ENCODE results near the gene DNAI4. TPM values are rescaled to one million over a fixed set of nuclear protein-coding genes. Genes with fewer than 3 reads are reported as not detected.

DNAI4 gene
- total and polyA plus RNA-seq, 11 donors = 0.72 to 18.9 (median 8.8) TPM

DNA sequence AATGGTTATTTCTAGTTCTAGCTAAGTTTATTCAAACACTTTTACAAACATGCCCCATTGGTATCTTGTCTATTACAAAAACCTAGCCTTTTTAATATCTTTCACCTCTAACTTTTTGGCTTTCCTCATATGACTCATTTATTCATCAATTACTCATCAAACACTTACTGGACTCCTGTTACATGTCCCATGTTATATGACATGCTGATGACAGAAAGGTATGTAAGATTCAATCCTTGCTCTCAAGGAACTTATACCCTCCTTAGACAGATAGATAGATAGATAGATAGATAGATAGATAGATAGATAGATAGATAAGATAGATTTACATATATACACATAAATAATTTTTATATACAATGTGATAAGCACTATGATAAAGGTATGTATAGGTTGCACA, 89.7 kb downstream of the DNAI4 start:
- intact Hi-C loops (cut with DNase I) = no loop called here
- no peak overlapping the region for H3K4me3 ChIP-seq
- no peak for ATAC-seq
- H3K9me3 ChIP-seq = no peaks in the 10 kb centered on the region
- H3K4me1 ChIP-seq = no peaks in the 10 kb centered on the region
- peaks cover 0 to 6% (median 0%) of the 10 kb centered on the region in 9 donors for H3K36me3 ChIP-seq
- no peak for DNase-seq
- H3K27ac ChIP-seq = no peak overlapping the region
- TF ChIP-seq POLR2A (IDR thresholded peaks at IDR 0.05) (no peak), CTCF (IDR thresholded peaks at IDR 0.05) (no peak)
- no peaks in the 10 kb centered on the region for H3K27me3 ChIP-seq

DNA sequence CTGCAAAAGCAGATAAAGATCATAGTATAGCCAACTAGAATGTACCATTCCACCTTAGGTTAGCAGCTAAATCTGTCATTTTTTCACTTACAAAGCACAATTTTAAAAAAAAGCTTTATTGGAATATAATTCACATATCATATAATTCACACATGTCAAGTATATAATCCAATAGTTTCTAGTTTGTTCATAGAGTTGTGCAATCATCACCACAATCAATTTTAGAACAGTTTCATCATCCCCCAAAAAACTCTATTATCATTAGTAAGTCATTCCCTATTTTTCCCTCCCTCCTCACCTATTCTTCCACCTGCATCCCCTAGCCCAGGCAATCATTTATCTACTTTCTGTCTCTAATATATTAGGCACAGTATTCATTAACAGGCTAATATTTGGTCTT, 91.5 kb downstream of the DNAI4 start:
- H3K4me1 ChIP-seq = no peaks in the 10 kb centered on the region
- no peak for ATAC-seq
- H3K27me3 ChIP-seq = no peaks in the 10 kb centered on the region
- no peak for DNase-seq
- H3K27ac ChIP-seq = no peak overlapping the region
- H3K4me3 ChIP-seq = no peak overlapping the region
- no peak for TF ChIP-seq CTCF (IDR thresholded peaks at IDR 0.05)
- TF ChIP-seq POLR2A (IDR thresholded peaks at IDR 0.05) = no peak
- intact Hi-C loops (cut with DNase I) = no loop called here
- H3K9me3 ChIP-seq = peaks cover 0 to 4% (median 0%) of the 10 kb centered on the region in 12 donors
- H3K36me3 ChIP-seq = peaks cover 0 to 6% (median 0%) of the 10 kb centered on the region in 9 donors

DNA sequence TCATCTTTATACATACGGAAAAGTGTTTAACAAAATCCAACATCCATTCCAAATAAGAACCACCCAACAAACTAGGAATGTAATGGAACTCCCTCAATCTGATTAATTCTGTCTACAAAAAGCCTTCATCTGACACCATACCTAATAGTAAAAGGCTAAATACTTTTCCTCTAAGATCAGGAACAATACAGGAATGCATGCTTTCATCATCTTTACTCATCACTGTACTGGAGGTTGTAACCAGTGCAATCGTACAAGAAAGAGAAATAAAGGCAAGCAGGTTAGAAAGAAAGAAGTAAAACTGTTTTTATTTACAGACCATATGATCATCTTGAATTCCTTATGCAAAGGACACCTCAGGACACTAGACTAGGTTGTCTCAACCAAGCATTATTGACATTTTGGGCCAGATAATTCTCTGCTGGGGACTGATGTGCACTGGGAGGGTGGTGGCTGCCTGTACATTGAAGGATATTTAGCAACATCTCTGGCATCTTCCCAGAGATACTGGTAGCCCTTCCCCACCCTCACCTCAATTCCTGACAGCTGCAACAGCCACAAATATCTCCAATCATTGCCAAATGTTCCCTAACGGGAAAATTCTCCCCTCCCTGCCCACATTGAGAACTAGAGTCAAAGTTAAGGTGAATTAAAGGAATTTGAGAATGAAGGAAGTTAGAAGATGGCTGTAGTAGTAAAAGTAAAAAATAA, 93.0 kb downstream of the DNAI4 start:
- ATAC-seq = no peak
- WGBS, 4 donors = 76 to 83% (median 79%) methylated on average over 3 of the region's 3 CpGs
- peaks cover 0 to 6% (median 0%) of the 10 kb centered on the region in 9 donors for H3K36me3 ChIP-seq
- H3K4me1 ChIP-seq = no peaks in the 10 kb centered on the region
- no peak overlapping the region for H3K4me3 ChIP-seq
- intact Hi-C loops (cut with DNase I) = no loop called here
- H3K9me3 ChIP-seq = peaks cover 0 to 4% (median 0%) of the 10 kb centered on the region in 12 donors
- no peak for DNase-seq
- no peak overlapping the region for H3K27ac ChIP-seq
- no peaks in the 10 kb centered on the region for H3K27me3 ChIP-seq
- no peak for TF ChIP-seq CTCF (IDR thresholded peaks at IDR 0.05)
- TF ChIP-seq POLR2A (IDR thresholded peaks at IDR 0.05) = no peak

DNA sequence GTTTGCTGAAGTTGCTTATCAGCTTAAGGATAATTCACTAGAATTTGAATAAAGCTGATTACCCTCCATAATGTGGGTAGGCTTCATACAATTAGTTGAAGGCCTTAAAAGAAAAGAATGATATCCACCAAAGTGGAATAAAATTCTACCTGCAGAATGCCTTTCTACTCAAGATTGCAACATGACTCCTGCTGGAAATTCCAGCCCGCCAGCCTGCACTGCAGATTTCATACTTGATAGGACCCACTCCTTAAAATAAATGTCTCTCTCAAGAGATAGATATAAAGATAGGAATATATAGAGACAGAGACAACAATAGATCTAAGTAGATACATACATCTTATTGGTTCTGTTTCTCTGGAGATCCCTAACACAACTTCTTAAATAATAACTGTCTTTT, 99.9 kb downstream of the DNAI4 start:
- H3K36me3 ChIP-seq = peaks cover 0 to 5% (median 0%) of the 10 kb centered on the region in 9 donors
- peaks cover 0 to 4% (median 0%) of the 10 kb centered on the region in 12 donors for H3K9me3 ChIP-seq
- 97 to 100% (median 99%) methylated on average over 1 of the region's 1 CpG for WGBS, 4 donors
- DNase-seq (no peak), ATAC-seq (no peak)
- H3K4me1 ChIP-seq = no peaks in the 10 kb centered on the region
- no peak overlapping the region for H3K27ac ChIP-seq
- intact Hi-C loops (cut with DNase I) = no loop called here
- H3K27me3 ChIP-seq = no peaks in the 10 kb centered on the region
- no peak overlapping the region for H3K4me3 ChIP-seq
- no peak for TF ChIP-seq POLR2A (IDR thresholded peaks at IDR 0.05)
- no peak for TF ChIP-seq CTCF (IDR thresholded peaks at IDR 0.05)
